Retinal pigment epithelial cell (primary cell): ENCODE results near the gene RABEP2.
A peak's percentile ranks its signal among the peaks of the same experiment; 100 is the strongest.

ENCODE experiments used
- DNase-seq: peaks from one replicate; pipeline ENCODE4 v3.0.0-alpha.2; 2010; ENCODE audit warnings: low read depth
- H3K4me3 ChIP-seq: 2 replicates; pipeline ENCODE4 v1.5.1; 2011; ENCODE audit warnings: mild to moderate bottlenecking, low read length, control low read depth, moderate library complexity
- CTCF ChIP-seq: conservative IDR thresholded peaks from 2 replicates; pipeline ENCODE4 v1.5.1; 2011; ENCODE audit warnings: low read depth, low read length, control low read depth, inconsistent platforms

RABEP2 gene

DNA sequence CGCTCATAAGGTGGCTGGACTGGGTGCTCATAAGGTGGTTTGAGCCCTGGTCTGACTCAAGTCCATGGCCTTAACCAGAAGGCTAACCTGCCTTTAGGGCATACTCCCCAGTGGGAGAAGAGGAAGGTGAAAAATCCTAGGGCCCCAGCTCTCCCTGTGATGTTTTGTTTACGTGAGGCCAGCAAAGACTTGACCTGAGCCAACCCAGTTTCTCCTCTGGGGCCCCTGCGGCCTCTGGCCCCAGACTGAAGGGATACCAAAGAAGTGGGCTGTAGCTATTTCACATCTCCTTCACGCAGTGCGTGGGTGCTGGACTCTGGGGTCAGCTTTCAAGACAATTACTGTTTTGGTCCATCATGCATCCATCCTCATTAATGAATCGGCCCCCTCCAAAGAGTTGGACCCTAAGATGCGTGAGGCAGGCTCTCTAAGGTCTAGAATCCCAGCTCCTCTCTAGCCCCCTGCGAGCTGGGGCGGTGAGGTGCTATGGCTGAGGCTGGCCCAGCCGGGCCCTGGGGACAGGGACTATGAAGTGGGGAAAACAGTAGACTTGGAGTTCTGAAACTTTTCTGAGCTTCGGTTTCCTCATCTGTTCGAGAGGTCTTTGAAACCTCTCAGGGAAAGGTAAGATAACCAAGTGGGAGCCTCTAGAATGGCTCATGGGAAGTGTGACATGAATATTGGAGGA is 59.9 kb downstream of the RABEP2 start:
- DNase-seq = no peak
- no peak for TF ChIP-seq CTCF
- H3K4me3 ChIP-seq = peak overlapping the region; percentile 97

- peak overlapping the region; percentile 97 for H3K4me3 ChIP-seq
- peak; percentile 34 for DNase-seq
- TF ChIP-seq CTCF = no peak
Measured at GRCh38 chr16:28863929-28864793, 60.9 kb downstream of the RABEP2 start.

- DNase-seq = no peak
- H3K4me3 ChIP-seq = no peak overlapping the region
- TF ChIP-seq CTCF = no peak
Measured at GRCh38 chr16:28859326-28859725, 65.7 kb downstream of the RABEP2 start.

DNA sequence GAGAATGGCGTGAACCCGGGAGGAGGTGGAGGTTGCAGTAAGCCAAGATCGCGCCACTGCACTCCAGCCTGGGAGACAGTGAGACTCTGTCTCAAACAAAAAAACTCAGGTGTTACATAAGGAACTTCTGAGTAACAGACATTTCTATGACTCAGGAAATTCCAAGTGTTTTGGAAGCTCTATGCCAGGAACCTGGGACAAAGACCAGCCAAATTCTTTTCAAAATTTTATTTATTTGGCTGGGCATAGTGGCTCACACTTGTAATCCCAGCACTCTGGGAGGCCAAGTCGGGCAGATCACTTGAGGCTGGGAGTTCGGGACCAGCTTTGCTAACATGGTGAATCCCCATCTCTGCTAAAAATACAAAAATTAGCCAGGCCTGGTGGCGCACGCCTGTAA is 66.6 kb downstream of the RABEP2 start:
- no peak overlapping the region for H3K4me3 ChIP-seq
- DNase-seq = no peak
- no peak for TF ChIP-seq CTCF
